Activated gamma-delta T cell treated with Interleukin-2 at 50 U/mL for 16 hours (primary cell): ENCODE results near the gene IL34.
"Not testable (repeated sequence)": the region's sequence is repeated elsewhere in the genome, so short reads cannot be mapped to it uniquely, and the experiment has no call there.

Experiments used
- DNase-seq: peaks from one replicate; pipeline ENCODE4 v3.0.0-alpha.2; 2020

Gene IL34

DNA sequence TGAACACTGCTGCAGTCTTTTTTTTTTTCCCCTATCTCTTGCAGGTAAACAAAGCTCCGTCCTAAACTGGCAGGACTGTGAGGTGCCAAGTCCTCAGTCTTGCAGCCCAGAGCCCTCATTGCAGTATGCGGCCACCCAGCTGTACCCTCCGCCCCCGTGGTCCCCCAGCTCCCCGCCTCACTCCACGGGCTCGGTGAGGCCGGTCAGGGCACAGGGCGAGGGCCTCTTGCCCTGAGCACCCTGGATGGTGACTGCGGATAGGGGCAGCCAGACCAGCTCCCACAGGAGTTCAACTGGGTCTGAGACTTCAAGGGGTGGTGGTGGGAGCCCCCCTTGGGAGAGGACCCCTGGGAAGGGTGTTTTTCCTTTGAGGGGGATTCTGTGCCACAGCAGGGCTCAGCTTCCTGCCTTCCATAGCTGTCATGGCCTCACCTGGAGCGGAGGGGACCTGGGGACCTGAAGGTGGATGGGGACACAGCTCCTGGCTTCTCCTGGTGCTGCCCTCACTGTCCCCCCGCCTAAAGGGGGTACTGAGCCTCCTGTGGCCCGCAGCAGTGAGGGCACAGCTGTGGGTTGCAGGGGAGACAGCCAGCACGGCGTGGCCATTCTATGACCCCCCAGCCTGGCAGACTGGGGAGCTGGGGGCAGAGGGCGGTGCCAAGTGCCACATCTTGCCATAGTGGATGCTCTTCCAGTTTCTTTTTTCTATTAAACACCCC lies 13.8 kb downstream of the IL34 start:
- no peak for DNase-seq

DNA sequence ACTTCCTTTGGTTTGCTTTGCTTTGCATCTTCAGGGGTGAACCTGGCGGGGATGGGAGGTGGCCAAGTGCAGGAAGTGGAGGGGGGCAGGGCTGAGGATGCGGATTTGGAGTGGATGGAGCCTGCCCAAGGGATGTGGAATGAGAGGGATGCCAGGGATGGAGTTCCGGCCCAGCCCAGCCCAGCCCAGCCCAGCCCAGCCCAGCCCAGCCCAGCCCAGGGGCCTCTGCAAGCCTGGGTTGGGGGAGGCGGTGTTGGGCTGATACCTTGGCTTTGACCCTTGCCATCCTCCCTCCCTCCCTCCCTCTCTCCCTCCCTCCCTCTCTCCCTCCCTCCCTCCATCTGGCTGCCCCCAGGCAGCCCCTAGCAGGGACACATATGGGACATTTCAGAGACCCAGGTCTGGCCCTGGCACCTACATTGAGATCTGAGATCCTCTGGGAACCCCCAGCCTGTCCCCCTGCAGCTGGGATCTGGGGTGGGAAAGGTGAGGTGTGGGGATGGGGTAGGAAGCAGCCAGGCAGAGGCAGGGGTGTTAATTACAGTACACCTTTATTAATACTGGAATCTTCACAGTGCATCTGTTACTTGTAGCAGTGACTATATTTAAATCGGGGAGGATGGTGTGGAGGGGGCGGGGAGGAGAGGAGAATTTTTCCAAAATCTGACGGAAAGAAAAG lies 14.5 kb downstream of the IL34 start:
- DNase-seq: no peak

DNA sequence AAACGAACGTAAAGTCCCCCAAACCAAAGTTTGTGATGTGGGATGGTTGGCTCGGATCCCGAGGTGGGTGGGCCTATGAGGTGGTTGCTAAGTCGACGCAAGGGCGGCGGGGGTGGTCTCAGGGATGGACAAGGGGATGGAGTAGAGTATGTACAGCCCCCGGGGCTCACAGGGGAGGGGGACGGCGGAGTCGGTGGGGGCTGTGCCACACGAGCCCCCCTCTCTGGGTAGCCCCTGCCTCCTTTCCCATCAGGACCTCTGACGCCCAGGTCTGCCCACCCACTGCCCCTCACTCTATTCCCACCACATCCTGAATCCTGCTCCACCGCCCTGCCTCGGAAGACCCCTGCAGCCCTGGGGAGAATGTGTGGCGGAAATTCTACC lies 15.2 kb downstream of the IL34 start:
- DNase-seq: no peak

DNA sequence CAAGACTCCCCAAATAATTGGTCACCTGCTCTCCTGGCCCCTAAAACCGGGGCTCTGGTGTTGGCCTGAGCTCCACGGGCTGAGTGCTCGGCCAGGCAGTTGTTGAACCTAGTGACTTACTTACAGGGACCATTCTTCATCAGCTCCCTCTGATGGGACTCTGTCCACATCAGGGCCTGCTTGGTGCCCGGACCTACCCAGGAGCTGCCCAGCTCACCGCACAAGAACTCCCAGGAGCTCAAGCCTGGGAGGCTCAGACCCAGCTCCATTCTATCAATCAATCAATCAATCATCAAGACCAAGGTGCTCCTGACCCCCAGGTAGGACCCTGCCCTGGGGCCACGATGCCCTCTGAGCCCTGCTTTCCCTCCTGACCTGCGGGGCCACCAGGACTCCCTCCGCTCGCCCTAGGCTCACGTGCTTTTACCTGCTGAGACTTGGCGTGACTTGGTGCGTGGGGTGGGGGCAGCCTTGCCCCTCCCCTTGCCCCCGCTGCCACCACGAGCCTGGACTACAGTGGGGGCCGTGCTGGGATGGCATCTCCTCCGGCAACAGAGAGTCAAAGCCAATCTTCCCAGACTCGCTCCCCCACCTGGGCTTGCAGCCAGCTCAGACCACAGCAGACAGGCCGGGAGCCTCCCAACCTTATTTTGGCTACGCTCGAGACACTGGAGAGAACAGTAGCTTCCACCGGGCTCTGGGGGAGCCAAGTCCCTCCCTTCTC lies 15.7 kb downstream of the IL34 start:
- DNase-seq: no peak

DNA sequence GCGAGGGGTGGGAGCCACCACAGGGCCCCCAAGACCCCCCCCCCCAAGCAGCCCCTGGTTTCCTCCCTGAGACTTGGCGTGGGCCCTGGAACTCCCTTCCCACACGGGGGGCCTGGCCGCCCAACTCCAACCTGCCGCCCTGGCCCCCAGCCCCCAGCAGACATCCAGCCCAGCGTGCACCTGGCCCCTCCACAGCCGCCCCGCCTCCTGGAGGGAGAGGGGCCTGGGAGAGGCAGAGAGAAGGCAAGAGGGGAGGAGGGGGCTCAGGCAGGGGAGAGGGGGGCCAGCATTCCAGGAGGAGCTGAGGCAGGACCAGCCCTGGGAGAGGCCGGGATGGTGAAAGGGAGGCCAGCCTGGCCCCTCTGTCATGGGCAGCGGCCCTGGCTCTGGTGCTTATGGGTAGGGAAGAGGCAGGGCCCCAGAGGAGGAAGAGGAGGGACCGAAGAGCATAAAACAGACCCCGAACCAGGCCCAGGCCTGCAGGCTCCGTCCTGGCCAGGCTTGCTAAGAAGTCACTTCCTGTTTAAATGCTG lies 16.7 kb downstream of the IL34 start:
- DNase-seq: no peak

DNA sequence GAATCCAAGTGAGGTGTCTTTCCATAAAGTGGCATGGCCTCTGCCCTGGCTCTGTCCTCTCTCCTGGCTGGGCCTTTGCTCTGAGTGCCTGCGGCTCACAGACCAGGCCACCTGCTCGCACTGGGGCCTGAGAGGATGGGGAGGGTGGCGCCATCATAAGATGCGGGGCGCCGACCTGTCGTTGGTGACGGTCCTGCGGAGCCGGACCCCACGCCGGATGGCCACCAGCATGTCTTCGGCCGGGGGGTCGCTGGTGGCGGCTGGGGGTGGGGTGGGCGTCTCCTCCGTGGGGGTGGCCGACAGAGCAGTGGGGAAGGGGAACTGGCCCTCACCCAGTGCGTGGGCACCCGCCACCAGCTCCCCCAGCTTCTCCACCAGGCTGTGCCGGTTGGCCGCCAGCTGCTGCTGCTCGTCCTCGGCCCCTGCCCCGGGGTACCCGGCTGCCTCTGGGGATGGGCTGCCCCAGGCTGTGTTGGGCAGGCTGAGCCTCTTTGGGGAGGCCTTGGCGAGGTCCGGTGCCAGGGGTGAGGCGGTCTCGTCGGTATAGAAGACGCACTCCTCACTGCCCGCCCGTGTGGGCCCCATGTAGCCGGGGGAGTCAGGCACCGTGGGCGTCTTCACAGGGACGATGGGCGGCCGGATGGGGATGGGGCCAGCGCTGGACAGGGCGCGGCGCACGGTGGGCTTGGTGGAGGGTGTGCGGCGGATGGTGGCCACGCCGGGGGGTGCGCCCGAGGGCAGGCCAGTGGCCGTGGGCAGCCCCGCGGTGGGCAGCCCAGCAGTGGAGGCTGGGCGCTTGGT lies 17.4 kb downstream of the IL34 start:
- no peak for DNase-seq

DNA sequence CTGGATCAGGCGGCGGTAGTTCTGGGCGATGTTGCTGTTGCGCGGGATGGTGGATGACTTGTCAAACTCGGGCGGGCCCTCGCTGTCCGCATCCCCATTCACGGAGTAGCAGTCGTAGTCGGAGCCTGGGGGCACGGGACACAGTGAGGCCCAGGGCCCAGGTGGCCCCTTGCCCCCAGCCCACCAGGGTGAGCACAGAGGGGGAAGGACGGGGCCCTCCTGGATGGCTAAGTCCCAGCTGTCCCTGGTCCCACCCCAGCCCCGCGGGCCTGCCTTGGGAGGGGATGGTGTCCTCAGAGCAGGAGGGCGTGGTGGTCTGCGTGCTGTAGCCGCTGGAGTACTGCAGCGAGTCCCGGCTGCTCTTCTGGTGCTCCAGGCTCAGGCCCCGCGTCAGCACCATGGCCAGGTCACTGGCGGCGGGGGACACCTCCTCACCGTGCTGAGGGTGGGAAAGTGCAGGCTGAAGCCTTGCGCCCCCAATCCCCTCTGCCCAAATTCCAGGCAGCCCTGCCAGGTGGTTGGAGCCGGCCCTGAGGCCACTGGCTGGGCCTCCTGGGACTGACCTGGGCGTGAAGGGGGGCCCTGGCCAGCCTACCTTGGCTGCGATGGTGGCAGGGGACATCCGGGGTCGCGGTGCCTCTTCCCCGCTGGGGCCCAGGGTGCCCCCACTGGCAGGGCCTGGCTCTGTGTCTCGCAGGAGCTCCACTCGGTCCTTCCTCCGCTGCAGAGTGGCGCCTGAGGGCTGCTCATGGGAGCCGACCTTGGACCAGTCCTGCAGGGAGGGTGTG lies 18.2 kb downstream of the IL34 start:
- no peak for DNase-seq

DNA sequence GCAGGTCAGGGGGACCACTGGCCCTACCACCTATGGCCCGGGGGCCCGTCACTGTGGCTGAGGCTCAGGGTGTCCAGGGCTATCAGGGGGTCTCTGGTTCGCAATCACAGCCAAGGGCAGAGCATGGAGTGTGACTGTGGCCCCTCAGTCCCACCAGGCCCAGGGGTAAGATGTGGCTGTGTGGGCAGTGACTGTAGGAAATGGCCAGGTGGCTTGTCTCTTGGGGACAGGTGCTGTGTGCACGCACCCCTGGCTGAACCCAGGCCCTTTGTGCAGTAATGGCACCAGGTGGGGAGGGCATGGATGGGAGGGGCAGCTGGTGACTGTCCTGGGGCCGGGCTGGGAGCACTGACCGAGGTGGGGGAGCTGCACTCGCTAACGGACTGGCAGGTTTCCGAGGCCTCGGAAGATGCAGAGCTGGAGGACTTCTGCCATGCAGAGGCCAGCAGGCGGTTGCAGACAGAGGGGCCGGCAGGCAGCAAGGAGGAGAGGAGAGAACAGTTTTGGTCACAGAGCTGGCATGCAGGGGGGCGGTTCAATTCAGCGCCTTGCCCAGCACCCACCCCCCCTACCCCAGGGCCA lies 18.8 kb downstream of the IL34 start:
- no peak for DNase-seq

DNA sequence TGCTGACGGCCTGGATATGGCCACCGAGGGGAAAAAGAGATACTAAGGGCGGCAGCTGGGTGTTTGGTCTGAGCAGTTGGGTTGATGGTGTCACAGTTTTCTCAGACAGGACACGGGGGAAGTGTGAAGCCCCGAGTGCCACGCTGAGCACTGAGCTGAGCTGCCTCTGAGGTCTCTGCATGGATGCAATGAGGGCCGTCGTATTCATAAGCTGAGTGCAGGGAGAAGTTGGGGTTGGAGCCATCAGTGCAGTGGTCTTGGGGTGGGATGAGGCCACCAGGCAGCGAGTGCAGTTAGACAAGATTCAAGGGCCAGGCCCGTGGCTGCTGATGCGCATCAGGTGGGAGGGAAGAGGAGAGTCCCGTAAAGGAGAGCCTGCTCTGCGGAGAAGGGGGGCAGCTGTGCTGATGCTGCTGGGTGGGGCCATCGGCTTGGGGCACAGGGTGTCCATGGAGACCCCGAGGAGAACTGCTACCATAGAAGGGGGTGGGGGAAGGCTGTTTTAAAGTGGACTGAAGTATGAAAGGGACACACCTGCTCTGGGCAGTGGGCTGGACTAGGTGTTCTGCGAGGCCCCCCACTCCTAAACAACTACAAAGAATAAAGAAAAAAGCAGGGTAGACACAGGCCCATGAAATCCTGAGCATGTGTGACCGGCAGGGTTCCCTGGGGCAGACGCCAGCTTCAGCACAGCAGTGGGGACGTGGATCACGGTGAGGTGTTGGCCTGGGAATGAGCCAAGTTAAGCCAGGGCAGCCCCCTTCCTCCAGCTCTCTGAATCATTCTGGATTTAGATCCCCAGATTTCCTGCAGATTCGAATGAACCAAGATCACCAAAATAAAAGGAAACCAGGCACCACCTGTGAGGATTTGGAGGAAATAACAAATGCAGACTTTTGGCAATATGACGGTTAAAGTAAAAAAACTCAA lies 19.7 kb downstream of the IL34 start:
- no peak for DNase-seq

DNA sequence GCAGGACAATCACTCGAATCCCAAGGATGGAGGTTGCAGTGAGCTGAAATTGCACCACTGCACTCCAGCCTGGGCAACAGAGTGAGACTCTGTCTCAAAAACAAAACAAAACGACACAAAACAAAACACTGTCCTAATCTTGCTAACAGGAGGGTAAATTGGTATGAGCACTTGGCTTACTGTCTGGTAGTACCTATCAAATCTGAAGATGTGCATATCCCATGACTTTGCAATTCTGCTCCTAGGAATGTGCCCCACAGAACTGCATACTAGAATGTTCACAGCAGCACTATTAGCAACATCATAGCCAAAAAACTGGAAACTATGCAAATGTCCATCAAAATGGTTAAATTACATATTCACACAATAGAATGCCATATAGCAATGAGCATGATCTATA lies 23.8 kb downstream of the IL34 start:
- DNase-seq: no peak

DNA sequence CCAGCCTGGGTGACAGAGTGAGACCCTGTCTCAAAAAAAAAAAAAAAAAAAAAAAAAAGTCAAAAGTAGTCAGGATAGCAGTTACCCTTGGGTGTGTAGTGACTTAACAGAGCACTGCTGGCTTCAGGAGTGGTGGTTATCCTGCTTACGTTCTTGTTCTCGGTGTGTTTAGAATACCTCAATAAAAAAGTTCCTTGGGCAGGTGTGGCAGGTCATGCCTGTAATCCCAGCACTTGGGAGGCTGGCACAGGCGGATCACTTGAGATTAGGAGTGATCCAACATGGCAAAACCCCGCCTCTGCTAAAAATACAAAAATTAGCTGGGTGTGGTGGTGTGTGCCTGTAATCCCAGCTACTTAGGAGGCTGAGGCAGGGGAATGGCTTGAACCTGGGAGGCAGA lies 24.6 kb downstream of the IL34 start:
- DNase-seq: not testable (repeated sequence)

DNA sequence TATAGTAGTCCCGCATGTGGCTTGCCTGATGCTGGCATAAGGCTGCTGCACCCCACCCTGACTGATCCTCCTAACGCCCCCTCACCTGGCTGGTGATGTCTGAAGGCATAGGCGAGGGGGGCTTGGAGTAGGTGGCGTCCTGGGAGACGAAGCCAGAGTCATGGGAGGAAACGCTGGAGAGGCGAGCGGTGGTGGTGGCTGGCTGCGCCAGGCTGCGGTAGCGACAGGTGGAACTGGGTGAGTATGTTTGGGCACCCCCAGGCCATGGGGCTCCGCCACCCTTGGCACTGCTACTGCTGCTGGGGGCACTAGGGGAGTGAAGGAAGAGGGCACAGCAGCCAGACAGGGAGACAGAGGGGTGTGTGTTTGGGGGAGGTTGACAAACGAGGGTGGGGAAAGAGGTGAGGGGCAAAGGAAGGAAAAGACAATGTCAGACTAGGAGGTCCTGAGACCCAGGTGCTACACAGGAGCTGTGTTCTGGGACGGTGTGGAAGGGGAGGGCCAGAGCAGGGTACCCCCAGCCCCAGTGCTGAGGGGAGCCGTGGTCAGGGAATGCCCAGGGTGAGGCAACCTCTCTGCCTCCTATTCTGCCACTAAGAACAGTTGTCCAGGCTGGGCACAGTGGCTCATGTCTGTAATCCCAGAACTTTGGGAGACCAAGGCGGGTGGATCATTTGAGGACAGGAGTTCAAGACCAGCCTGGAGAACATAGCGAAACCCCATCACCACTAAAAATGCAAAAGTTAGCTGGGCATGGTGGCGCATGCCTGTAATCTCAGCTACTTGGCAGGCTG lies 28.1 kb downstream of the IL34 start:
- no peak for DNase-seq

DNA sequence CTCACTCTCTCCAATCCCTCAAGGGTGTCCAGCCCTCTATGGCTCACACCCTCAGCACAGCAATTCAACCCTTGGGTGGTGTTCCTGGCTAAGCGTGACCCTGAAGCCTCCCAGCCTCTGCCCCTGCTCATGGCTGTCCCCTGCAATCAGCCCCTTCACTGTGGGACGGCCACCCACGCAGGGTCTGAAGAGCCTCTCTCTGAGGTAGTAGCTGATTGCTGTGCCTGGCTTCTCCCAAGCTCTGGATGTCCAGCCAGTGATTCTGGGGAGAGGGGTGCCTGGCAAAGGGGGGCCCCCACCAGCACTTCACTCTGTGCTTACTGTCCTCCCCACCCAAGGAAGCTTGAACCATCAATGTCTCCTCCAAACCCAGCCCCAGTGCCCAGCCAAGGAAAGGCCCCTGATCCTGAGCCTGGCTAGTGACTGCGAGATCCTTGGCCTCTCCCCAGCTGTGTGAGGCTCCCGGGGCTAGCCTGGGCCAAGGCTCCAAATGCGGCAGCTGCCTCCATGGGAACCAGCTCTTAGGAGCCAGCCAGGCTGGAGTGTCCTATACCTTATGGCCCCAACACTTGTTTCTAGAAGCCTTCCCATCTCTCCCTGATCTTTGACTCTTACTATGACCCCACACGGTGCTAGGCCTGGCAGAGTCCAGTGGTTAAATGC lies 29.6 kb downstream of the IL34 start:
- DNase-seq: no peak

DNA sequence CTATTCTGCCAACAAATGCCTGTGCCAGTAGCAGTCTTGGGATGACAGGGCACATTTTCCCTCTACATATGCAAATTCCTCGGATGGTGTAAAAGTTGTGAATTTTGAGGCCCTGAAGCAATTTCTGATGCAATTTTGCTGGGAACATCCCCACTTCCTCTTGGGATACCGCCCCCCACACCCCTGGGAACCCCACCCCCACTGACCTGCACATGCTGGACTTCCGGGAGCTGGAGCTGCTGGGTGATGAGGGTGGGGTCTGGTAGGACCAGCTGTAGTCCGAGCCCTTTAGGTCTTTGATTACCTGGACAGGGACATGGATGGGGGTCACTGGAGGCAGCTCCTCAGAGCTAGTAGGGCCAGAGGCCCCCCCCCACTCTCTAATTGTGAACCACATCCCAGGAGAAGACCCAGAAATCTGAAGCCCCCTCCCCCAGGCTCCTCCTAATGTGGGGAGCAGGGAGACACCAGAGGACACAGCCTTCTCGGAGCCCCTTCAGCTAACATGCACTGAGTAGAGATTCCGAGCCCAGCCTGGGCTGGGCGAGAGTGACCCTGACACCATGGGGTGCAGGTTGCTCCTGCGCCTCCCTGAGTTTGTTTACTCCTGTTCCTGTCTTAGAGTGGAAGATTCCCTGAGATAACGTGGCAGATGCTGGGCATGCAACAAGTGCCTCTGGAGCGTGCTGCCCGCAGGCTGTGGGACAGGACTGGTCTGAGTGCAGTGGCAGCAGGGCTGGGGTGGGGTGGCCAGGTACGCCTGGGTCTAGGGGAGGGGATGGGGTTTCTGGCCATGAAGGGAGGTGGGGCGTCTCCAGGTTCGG lies 30.5 kb downstream of the IL34 start:
- no peak for DNase-seq

DNA sequence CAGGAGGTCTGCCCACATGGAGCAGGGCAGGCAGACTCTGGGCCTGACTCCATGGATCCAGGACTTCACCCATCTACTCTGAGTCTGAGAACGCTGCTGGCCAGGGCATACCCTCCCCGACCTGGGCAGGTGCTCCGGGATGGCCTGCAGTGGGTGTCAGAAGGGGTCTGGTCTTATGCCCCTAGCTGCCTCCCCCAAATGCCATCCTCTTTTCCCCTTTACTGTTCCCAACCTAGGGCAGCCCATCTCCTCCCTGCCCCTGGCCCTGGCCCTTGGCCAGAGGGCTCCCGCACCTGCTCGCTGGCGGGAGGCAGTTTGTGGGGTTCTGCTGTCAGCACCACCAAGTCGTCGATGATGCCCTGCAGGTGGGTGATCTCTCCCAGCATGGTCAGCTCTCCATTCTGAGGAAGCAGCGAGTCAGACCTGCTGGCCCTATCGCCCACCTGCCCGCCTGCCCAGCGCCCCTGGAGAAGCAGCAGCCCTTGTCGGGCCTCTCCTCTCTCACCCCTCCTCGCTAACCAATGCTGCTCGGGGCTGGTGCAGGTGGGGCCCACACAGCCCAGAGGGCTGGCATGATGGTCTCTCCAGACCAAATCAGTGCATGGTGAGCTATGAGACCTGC lies 31.3 kb downstream of the IL34 start:
- DNase-seq: no peak

DNA sequence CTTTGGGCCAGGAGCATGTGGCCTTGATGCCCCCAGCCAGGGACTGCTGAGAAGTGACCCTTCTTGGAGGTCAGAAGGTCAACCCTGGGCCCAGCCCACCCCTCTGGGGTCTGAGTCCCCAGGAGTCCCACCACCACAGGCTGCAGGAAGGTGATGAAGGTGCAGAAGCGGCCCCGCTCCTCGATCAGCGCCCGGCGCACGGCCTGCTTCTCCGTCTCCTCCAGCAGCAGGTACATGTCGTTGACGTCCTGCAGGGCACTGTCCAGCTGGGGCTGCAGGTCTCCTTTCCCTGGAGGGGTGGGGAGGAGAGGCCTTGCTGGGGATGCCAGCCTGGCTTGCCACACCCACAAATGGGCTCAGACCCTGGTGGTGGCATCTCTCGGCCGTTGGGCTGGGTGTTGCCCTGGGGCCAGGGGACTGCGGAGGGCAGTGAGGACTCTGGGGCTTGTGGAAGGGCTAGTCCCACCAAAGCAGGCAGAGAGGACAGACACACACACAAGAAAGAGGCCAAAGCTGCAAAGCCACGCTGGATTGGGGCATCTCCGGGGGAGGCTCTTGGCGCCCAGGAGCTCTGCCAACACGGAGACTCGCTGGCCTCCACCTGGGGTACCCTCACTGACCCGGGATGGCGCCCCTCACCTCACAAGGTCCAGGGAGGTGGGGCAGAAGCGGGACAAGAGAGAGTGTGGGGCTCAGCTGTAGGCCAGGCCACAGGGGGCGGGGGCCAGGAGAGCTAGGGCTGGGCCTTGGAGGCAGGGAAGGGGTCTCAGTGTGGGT lies 31.9 kb downstream of the IL34 start:
- no peak for DNase-seq
